ENCODE results near the gene ECSCR.
A peak's percentile ranks its signal among the peaks of the same experiment; 100 is the strongest.
"Not testable (repeated sequence)": the region's sequence is repeated elsewhere in the genome, so short reads cannot be mapped to it uniquely, and the experiment has no call there.

Gene ECSCR

DNA sequence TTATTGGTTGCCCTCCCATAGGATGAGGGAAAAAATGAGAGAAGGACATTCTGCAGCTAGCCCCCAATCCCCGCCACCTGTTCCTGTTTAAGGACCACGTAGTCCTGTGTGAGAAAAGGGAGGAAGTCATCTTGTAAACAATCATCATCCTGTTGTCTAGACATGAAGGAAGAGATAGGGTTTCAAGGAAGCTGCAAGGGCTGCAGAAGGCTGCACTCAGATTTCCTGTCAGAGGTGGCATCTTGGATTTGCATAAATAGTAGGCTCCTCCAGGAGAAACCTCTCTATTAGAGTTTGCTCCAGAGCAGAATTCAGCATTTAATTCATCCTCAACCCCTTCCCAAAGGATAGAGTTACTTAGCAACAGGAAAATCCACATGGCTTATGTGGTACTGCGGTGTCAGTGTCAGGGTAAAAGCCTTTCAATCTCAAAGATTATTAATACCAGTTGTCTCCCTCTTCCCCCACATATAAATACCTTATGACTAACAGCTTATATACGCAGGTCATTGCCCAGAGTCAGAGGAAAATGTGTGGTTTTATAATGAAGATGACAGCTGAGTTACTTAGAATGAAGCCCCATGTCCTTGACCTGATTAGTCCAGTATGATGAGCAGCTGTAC lies 18.6 kb downstream of the ECSCR start:
- DNase-seq, result no peak

DNA sequence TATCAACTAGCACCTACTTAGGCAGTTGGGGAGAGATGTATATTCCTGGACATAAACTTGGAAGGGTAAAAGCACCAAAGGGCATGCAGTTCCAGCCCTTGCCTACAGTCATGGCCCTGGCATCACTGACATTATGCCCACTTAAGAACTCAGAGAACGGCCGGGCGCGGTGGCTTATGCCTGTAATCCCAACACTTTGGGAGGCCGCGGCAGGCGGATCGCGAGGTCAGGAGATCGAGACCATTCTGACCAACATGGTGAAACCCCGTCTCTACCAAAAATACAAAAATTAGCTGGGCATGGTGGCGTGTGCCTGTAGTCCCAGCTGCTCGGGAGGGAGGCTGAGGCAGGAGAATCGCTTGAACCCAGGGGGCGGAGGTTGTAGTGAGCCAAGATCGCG lies 22.1 kb downstream of the ECSCR start:
- DNase-seq, result not testable (repeated sequence)

DNA sequence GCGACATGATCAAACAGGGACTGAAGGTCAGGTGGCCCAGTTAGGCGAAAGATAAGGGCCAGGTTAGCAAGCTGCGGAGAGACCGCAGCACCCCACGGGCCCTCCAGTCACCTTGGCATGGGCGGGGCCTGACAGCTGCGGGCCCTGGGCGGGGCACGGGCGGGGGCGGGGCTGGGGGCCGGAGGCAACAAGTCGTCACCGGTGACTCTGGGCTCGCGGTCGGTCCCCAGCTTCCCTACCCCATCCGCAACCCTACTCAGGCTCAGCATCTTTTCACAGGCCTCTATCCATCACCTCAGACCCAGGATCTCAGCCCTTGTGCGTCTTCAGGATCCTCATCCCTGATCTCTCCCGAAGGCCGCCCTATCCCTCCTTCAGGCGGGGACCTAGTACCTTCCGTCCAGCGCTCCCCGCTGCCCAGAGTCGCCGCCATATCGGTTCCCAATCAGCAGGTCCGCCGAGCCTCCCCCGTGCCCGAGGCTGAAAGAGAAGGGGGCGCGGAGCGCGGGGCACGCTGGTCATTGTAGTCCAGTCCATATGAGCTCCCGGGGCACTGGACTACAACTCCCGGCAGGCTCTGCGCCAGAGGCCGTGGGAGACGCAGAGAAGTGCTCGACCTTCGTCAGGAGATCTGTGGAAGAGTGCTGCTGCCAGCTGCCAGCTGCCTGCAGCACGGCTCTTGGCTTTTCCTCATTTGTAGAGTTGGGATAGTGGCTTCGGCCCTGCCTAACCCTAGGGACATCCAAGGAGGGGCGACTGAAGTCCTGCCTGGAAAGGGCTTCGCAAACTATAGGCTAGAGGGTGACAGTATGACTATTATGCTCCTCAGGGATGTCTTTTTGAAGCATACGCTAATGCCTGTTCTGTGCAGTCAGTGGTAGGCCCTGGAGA lies 23.3 kb downstream of the ECSCR start, which contains the start of gene DNAJC18:
TSS of gene DNAJC18 (minus strand) at position 513 of the 891 bp plus-strand sequence. CDS start at position 433, 80 bp downstream.
- DNase-seq, result peak; percentile 81 to 87 (median 84)

DNA sequence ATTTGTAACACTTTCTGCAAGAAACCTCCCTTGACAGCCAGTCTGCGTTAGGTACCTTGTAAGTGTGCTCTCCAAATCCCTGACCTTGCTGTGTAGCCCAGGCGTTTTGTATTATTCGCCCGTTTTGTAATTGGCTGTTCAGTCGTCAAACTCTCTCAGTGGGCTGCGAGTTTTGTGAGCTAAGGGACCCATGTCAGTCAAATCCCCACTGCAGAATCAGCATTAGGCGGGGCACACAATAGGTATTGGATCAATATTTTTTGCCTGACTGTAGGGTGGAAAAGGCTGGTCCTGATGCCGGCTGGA lies 23.9 kb downstream of the ECSCR start:
- DNase-seq, result no peak

DNA sequence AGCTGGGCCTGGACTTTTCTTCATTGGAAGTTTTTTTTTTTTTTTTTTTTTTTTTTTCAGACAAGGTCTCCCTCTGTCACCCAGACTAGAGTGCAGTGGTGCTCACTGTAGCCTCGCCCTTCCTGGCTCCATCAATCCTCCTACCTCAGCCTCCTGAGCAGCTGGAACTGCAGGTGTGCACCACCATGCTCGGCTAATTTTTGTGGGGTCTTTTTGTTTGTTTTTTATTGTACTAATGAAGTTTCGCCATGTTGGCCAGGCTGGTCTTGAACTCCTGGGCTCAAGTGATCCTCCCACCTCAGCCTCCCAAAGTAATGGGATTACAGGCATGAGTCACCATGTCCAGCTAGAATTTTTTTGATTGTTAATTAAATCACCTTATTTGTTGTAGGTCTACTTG lies 26.9 kb downstream of the ECSCR start:
- no peak for DNase-seq

DNA sequence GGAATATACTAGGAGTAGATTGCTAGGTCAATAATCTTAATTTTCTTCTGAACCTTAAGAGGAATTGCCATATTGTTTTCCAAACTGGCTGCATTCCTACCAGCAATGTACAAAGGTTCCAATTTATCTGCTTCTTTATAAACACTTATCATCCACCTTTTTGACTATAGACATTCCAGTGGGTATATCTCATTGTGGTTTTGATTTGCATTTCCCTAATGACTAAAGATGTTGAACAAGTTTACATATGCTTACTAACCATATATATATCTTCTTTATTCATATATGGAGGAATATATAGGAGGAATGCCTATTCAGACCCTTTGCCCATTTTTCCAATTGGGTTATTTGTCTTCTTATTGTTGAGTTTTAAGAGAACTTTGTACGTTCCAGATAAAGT lies 30.8 kb downstream of the ECSCR start:
- DNase-seq, result no peak

DNA sequence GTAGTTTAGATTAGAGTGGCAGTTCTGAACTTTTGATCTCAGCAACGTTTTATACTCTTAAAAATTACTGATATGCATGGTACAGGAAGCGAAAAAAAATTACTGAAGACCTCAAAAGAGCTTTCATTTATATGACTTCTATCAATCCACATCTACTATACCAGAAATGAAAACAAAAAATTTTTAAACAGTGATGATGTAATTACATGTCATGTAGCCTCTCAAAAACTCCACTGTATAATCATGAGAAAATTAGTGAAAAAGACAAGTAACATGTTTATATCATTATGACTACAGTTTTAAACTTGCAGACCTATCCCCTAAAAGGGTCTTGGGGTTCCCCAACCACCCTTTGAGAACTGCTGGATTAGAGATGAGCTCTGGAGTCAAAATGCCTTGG lies 32.5 kb downstream of the ECSCR start:
- no peak for DNase-seq

DNA sequence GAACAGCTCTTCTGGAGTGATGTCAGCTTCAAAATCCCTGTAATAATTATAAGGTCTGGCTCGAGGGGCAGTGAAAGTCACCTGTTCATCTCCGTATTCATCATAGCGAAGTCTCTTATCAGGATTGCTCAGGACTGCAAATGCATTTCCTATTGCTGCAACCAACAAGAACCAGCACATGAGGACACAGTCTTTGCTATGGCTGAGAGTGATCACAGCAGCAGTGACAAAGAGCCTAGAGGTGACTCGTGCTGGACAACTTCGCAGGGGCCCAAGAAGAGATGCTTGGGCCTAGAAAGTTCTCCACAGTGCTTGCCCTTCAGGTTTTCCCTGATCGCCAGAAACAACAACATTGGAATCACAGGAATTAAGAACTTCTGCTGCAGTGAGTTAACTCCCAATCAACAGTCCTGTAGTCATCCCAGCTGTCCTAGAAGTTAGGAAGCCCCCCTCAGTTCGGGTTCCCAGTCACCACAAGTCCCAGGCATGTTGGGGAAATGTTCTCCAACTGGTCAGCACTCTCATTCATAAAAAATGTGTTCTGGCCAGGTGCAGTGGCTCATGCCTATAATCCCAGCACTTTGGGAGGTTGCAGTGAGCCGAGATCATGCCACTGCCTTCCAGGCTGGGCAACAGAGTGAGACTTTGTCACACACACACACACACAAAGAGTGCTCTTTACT lies 36.2 kb downstream of the ECSCR start:
- no peak for DNase-seq

DNA sequence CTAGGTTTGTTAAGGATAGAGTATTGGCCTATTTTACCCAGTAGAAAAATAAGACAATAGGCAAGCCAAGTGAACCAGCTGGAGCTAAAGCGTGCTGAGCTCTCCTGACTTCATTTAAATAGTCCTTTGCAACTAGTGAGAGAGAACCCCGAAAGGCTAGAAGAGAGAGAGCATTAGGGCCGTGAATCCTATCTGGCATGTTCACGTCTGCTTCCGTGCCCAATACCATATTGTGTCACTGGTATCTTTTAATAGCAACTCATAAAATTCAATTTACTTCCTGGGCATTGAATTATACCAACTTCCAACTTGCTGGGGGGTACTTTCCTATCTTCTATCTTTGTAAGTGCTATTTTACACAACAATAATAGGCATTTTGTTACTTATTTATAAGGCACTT lies 37.0 kb downstream of the ECSCR start:
- no peak for DNase-seq

DNA sequence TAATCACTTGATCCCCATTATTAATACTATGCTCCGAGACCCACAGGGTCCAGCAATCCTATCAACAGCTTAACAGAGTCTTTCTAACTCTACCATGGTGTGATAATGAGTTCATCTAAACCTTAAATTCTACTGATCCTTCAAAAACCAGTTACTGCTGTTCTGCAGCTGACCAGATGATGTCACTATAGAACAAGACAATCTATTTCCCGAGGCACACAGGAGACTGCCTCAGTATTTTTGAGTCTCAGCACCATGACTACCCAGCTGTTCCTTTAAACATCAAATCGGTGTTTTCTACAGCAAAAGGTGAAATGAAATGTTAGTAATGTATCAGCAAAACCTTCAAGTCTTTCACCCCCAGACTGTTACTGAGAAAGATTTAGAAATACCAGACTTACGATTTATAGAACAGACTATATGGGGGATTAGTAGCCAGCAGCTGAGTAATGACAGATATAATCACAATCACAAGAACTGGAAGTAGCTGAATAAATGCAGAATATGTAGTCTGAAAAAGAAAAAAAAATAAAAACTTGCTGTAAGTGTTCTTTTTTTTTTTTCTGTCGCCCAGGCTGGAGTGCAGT lies 40.1 kb downstream of the ECSCR start:
- DNase-seq, result peak in 2 of 4 experiments; percentile 12 to 16

DNA sequence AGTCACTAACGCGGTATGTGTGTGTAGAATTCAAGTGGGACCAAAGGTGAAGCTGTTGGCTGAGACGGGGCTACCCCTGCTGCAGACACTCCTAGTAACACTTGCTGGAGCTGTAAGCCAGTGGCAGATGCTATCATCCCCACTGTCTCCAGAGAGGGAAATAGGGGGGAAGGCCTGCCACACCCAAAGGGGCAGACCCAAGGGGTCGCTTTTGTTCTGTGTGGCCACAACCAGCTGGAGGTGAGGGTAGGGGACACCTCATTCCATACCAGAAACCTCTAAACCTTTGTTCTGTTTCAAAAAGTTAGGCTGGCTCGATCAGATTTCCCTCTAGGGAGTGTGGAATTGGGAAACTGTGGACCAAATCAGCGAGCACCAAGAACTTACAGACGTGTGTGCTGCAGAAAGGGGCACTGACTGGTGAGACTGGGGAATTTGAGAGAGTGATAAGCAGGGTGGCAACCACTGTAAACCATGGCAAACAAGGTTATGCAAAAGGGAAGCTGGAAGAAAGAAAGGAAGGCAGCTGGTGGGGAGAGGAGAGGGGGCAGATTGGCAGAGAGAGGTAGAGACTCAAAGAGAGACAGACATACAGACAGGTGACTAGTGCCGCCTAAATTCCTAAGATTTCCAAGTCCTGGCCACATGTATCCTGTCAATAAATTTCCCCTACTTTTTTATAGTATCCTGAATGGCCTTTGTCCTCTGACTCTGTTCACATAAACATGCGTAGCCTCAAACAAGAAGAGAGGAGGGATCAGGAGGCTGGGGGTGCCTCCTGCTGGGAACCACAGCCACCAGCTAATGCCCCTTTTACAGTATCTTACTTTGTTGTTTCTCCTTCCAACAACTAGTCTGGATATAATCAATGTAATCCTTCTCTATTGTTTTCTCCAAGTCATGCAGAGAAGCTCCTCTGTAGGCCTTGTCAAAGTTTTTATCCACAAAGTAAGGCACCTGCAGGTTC lies 43.0 kb downstream of the ECSCR start:
- DNase-seq, result no peak

DNA sequence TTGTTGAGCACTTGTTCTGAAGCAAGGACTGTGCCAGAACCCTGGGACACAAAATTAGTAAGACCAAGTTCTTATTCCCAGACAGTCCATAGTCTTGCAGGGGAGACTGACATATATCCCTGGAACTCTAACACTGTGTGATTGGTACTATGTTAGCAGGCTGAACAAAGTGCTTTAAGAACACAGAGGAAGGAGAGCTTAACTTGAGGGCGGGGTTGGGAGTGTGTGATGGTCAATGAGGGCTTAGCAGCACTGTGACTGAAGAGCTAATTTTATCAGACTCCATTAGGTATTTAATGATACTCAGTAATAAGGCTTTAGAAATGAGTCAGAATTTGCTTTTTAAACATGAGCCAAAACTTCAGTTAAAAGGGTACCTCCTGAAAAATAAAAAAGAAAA lies 43.8 kb downstream of the ECSCR start:
- no peak for DNase-seq

DNA sequence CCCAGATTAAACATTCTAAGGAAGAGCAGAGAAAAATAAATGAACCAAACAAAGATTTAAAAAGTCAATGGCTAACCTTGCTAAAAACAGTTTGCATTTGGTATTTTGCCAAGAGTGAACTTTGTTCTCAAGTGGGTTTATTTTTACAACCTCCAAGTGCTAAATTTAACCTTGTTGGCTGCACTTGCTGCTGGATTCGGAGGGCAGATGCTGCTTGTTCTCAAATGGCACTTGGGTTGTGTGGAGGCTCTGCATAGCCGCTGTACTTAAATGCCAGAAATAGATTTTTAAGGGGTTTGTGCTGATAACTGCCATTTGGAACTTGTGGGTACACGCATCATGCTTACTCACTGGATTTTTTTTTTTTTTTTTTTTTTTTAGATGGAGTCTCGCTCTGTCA lies 45.3 kb downstream of the ECSCR start:
- no peak for DNase-seq

DNA sequence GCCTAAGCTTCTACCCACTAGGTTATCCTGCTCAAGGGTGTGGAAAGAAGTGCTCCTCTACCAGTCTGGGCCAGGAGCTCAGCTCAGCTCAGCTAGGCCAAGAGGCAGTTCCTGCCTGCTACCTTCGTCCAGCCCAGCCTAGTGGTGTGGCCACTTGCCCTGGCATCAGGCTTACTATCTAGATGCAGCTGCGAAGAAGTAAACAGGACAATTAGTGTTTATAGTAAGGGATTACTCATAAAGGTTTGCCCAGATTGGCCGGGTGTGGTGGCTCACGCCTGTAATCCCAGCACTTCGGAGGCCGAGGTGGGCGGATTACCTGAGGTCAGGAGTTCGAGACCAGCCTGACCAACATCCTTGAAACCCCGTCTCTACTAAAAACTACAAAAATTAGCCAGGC lies 45.9 kb downstream of the ECSCR start:
- DNase-seq, result no peak

DNA sequence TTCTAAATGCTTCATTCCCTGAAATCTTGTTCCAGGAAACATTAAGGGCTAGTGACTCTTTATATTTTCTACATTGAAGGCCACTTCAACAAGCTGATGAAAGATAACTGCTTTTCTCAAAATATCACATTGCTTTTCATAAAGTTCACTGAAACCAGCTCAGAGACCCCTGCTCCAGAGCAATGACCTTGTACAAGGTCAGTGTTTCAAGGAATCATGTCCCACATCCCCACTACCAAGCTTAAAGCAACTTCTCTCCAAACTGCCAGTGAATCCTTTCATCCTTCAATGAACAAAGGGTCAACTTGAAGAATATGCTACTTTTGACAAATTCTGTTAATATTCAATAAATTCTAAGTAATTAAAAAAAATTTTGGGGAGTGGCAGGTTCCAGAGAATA lies 46.7 kb downstream of the ECSCR start:
- no peak for DNase-seq

DNA sequence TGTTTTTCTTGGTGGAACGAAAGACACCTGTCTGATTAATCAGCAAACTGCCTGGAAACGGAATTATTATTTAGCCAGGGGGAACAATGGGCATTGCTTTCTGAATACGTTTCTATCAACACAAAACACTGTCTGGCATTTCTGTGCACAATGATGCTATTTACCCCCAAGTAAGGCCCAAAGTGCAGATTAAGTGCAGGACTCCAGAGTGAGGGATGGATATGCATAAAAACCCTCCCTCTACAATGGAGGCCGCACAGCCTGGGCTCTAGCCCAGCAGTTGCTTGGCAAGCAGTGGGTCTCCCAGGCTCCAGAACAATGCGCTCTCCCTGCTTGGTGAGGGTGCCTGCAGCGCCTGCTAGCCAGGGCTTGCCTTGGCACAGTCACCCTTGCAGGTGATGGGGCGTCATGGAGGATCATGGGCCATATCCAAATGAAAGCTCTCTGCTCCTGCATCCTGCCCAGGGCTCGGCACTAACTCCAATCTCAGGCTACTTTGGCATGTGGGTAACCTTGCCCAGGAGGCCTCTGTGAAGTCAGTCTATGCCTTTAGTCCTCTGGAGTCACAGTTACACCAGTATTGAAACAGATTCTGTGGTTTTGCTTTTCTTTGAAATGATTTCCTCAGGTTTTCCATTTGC lies 47.2 kb downstream of the ECSCR start:
- peak in 1 of 4 experiments; percentile 21 for DNase-seq

DNA sequence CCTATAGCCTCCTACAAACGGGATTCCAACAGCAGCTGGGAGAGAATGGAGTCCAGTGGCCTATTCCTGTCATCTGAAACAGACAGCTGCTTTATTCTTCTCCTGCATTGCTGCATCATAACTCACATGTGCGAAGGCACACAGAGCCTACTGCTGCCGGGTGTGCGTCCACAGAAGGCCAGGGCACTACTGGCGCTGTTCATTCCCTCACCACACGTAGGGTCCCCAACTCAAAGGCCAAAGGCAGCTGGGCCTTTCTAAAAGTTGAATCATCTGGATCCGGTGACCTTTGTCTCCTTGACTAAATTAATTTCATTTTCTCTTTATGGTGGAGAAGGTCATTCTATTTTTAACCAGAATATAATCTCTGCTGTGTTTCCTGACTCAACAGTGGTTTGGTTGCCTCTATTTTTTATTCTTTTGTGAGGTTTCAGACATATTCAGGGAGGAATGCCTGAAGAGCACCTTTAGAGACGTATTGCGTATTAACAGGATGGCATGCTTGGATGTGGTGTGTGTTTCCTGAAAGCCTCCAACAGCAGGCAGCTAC lies 47.9 kb downstream of the ECSCR start:
- DNase-seq, result no peak

DNA sequence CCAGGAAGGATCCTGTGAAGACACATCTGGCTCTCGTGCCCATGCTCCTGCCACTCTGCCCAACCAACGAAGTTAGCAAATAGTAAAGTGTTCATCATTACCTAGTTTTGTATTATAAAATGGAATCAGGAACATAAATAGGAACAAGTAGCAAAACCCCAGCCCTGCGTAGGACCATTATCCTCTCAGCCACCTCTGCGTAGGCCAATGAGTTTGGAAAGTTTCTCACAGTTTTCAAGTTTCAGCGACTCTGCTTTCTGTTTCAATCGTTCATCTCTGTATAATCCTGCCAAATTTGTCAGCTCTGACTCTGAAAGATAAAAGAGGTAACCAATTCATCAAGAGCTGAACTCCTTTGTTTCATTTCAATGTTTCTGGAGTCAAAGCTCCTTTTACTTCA lies 48.6 kb downstream of the ECSCR start:
- DNase-seq, result no peak

DNA sequence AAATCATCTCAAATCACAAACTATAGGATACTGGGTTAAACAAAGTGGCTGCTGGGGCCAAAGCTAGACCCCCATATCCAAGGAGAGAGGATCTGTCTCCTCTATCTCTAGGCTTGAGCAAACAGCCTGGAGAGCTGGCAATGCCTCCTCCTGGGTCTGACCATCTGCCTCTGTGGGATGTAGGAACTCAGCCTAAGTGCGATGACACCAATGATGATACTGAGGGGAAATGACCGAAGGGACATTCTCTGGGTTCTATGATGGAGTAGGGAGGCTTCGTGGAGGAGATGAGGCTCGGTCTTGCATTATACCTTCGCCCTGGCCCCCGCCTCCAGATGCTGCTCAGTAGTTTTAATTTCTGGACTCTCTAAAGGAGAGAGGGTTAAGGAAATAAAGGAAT lies 49.4 kb downstream of the ECSCR start:
- DNase-seq, result no peak

DNA sequence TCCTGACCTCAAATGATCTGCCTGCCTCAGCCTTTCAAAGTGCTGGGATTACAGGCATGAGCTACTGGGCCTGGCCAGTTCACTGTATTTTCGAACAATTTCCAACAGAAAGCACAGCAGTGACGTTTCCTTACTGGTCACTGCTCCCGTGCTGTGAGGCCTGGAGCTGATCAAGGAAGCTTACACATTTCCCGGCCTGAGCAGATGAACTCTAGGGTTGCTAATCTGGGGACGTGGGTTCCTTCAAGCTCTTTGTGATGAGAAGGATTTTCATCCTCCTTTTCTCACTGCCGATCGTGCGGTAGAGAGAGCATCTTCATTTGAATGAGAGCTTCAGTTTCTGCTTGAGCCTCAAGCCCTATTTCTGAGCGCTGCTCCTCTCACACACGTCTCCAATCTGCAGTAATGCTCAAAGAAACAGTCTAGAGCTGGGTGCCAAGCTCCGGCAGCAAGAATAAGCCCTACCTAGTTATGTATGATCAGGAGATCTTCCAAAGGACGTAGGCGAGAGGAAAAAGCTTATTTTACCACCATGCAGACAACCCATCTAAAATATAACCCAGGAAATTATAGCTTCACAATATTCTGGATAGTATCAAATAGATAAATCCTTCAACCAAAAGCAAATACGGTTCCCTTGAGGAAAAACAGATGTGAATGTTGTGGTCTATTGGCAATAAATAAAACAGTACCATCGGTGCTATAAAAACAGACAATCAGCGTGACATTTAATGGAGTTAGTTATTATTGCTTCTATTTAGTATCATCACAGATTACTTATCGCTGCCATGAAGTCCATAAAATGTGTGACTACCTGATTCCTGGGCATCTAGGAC lies 51.3 kb downstream of the ECSCR start:
- no peak for DNase-seq

All from activated CD4-positive, CD25-positive, alpha-beta regulatory T cell (primary cell).